Stimulated activated CD8-positive, alpha-beta memory T cell treated with anti-CD3 and anti-CD28 coated beads, Interleukin-4, amount 100 ng/mL, for 1 hour (primary cell): ENCODE data around the gene LPIN1.

ENCODE experiments used
- DNase-seq, 2 donors: peaks; one replicate each; pipeline ENCODE4 v3.0.0-alpha.2; 2020; ENCODE audit warnings: low read depth in 2 of 2, low spot score in 1 of 2

The LPIN1 gene

GRCh38 chr2:11746376-11746806, at the start of gene LPIN1:
Gene LPIN1, plus strand, starts transcription at chr2:11746632. Its CDS starts 18,910 bp downstream, at chr2:11765542.
- DNase-seq = peak; percentile 60 to 72

- DNase-seq = no peak
These were observed 49.7 kb upstream of the LPIN1 start for GRCh38 chr2:11696736-11697102.

GRCh38 chr2:11697103-11697871, 49.1 kb upstream of the LPIN1 start:
- no peak for DNase-seq

- no peak for DNase-seq
These were observed 48.2 kb upstream of the LPIN1 start for GRCh38 chr2:11698009-11698922.

GRCh38 chr2:11699686-11700670, 46.5 kb upstream of the LPIN1 start:
- DNase-seq = no peak

- DNase-seq = no peak
These were observed 45.2 kb upstream of the LPIN1 start for GRCh38 chr2:11701206-11701605.

GRCh38 chr2:11701751-11702301, 44.6 kb upstream of the LPIN1 start:
- DNase-seq = no peak

GRCh38 chr2:11702946-11703345, 43.5 kb upstream of the LPIN1 start:
- DNase-seq = no peak

- no peak for DNase-seq
These were observed 42.7 kb upstream of the LPIN1 start for GRCh38 chr2:11703700-11704099.

GRCh38 chr2:11705063-11705462, 41.4 kb upstream of the LPIN1 start:
- no peak for DNase-seq

GRCh38 chr2:11705711-11706110, 40.7 kb upstream of the LPIN1 start:
- no peak for DNase-seq

- no peak for DNase-seq
These were observed 38.3 kb upstream of the LPIN1 start for GRCh38 chr2:11708106-11708505.

GRCh38 chr2:11709293-11709692, 37.1 kb upstream of the LPIN1 start:
- DNase-seq = no peak

- no peak for DNase-seq
These were observed 36.2 kb upstream of the LPIN1 start for GRCh38 chr2:11710210-11710609.

- no peak for DNase-seq
These were observed 35.6 kb upstream of the LPIN1 start for GRCh38 chr2:11710632-11711353.

- DNase-seq = no peak
These were observed 35.1 kb upstream of the LPIN1 start for GRCh38 chr2:11711354-11711716.

- no peak for DNase-seq
These were observed 34.7 kb upstream of the LPIN1 start for GRCh38 chr2:11711751-11712150.

GRCh38 chr2:11712866-11713265, 33.6 kb upstream of the LPIN1 start:
- DNase-seq = no peak

GRCh38 chr2:11713815-11714214, 32.6 kb upstream of the LPIN1 start:
- DNase-seq = no peak

- DNase-seq = no peak
These were observed 30.3 kb upstream of the LPIN1 start for GRCh38 chr2:11715987-11716652.
